Measurements from ENCODE around the gene ANTKMT.

- TF ChIP-seq SP1 (IDR thresholded peaks at IDR 0.05) (no peak), SUZ12 (IDR thresholded peaks at IDR 0.05) (no peak), FOXK2 (IDR thresholded peaks at IDR 0.05) (no peak), ELF4 (IDR thresholded peaks at IDR 0.05) (no peak), CTBP1 (IDR thresholded peaks at IDR 0.05; ENCODE audit: borderline replicate concordance) (no peak), NFRKB (IDR thresholded peaks at IDR 0.05) (no peak)
Measured at GRCh38 chr16:734981-735881, 14.3 kb downstream of the ANTKMT start.

All from HEK293T (cell line).